Measurements from ENCODE around the gene CNGA3. TPM values are rescaled to one million over a fixed set of nuclear protein-coding genes. Genes with fewer than 3 reads are reported as not detected.
"Not testable (repeated sequence)": the region's sequence is repeated elsewhere in the genome, so short reads cannot be mapped to it uniquely, and the experiment has no call there.

The CNGA3 gene
- total RNA-seq, 4 donors from 2014 or later = 0.25 to 0.47 TPM; not detected in 2

- DNase-seq (ENCODE audit: low spot score) (no peak), ATAC-seq (ENCODE audit: low FRiP score) (no peak)
- no peak for TF ChIP-seq CTCF (IDR thresholded peaks at IDR 0.05)
Measured at GRCh38 chr2:98313492-98314250, 32.6 kb upstream of the CNGA3 start.

GRCh38 chr2:98314251-98314650 is 32.0 kb upstream of the CNGA3 start:
- ATAC-seq (ENCODE audit: low FRiP score) = no peak
- no peak for DNase-seq (ENCODE audit: low spot score)
- TF ChIP-seq CTCF (IDR thresholded peaks at IDR 0.05) = no peak

- TF ChIP-seq CTCF (IDR thresholded peaks at IDR 0.05) = no peak
- DNase-seq (ENCODE audit: low spot score) (no peak), ATAC-seq (ENCODE audit: low FRiP score) (no peak)
Measured at GRCh38 chr2:98315957-98316356, 30.3 kb upstream of the CNGA3 start.

GRCh38 chr2:98317214-98317613 is 29.0 kb upstream of the CNGA3 start:
- no peak for TF ChIP-seq CTCF (IDR thresholded peaks at IDR 0.05)
- DNase-seq (ENCODE audit: low spot score) = no peak
- no peak for ATAC-seq (ENCODE audit: low FRiP score)

GRCh38 chr2:98320171-98320570 is 26.1 kb upstream of the CNGA3 start:
- not testable (repeated sequence) for ATAC-seq (ENCODE audit: low FRiP score); DNase-seq (ENCODE audit: low spot score)

- DNase-seq (ENCODE audit: low spot score) (no peak), ATAC-seq (ENCODE audit: low FRiP score) (no peak)
- TF ChIP-seq CTCF (IDR thresholded peaks at IDR 0.05) = no peak
Measured at GRCh38 chr2:98324181-98324580, 22.1 kb upstream of the CNGA3 start.

GRCh38 chr2:98327776-98328175 is 18.5 kb upstream of the CNGA3 start:
- ATAC-seq (ENCODE audit: low FRiP score) (no peak), DNase-seq (ENCODE audit: low spot score) (no peak)
- TF ChIP-seq CTCF (IDR thresholded peaks at IDR 0.05) = no peak
